ENCODE data around the gene TDP1. TPM values are rescaled to one million over a fixed set of nuclear protein-coding genes. Genes with fewer than 3 reads are reported as not detected.
"Not testable (repeated sequence)": the region's sequence is repeated elsewhere in the genome, so short reads cannot be mapped to it uniquely, and the experiment has no call there.

TDP1 gene
- total RNA-seq, 1 donor from 2014 or later = 14.9 TPM

DNA sequence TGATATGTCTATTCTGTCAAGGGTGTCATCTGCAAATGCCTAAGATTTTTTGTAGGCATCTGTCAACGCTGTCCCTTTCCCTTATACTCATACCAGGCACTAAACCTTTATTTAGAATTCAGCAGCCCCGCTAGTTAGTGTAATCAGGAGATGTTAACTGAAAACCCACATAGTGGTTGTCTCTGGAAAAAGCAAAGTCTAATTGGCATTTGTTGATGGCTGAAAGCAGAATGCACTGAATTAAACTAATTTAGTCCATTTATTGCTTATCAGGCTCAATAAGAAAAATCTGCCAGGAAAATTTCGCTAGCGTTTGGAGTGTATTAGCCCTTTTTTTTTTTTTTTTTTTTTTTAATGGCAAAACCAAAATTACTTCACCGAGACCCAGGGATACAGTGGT is 34.5 kb downstream of the TDP1 start:
- DNase-seq (ENCODE audit: low read depth in 2 of 2) = no peak

DNA sequence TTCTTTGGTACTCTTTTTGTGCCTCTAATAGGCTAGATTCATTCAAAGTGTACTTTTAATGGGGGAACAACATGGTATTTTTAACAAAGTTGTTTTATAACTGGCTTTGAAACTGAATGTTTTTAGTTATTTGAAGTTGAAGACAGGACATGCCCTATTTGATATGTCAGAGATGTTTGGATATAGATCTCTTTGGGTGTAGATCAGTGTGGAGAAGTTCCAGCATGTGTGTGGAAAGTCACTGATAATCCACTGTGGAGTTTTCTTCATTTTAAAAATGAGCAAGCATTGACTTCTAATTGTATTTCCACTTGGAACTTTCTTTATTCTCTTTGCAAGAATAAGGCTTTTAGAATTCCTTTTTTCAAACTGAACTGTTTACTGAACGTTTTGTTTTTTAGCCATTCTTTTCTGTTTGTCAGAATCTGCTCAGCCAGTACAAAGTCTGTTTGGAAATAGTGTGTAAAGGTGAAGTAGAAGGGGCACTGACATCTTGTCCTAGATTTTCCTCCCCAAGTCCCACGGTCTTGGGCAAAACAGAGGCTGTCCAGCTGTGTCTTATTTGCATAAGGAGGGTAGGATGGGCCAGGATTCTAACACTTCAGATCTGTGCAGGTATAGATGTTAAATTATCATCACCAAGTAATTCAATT is 35.0 kb downstream of the TDP1 start:
- no peak for DNase-seq (ENCODE audit: low read depth in 2 of 2)

DNA sequence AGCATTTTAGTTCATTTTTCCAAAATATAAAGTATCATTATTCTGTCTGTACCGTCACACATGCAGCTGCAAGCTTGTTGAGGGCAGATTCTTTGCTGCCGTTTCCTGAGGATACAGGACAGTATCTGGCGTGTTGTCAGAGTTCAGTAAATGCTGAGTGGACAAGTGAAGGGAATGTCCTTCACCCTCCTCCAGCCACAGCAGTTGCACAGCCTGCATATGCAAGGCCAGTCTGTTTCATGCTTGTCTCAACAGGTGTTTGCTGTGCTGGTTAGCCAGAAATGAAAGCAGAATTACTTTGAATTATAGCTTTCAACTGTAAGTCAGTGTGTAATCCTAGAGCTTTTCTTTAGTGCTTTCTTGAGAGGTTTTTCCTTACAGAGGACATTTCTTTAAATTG is 36.5 kb downstream of the TDP1 start:
- no peak for DNase-seq (ENCODE audit: low read depth in 2 of 2)

DNA sequence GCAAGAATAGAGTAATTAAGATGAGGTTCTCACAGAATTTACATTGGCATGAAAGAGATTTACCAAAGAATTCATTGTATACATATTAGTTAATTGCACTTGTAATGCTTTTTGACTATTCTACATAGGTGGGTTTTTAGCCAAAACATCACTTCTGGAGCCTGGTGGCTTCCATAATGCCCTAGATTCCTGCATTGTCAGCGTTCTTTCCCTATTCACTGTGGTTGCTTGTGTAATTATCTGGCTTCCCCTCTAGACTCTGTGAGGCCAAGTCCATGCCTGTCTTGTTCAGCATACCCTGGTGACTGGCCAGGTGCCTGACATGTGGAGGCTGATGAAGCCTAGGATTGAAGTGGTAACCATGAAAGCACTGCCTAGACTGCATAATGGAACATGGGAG is 41.2 kb downstream of the TDP1 start:
- DNase-seq (ENCODE audit: low read depth in 2 of 2) = no peak

DNA sequence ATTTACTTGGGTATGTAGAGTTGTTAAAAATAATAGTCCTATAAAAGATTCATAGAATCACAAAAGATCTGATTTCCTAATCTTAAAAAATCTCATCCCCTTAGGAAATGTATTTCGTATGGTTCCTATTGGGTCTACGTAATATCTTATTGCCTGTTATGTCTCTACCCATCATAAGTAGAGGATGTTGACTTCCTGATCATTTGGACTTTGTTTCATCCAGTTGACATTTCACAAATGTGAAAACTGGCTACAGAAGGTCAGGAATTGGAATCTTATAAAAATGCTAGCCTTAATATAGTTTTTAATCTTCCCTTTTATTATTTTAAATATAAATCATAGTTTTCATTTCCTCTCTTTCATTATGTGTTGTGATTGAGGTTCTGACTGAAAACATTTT is 45.2 kb downstream of the TDP1 start:
- DNase-seq (ENCODE audit: low read depth in 2 of 2) = no peak

DNA sequence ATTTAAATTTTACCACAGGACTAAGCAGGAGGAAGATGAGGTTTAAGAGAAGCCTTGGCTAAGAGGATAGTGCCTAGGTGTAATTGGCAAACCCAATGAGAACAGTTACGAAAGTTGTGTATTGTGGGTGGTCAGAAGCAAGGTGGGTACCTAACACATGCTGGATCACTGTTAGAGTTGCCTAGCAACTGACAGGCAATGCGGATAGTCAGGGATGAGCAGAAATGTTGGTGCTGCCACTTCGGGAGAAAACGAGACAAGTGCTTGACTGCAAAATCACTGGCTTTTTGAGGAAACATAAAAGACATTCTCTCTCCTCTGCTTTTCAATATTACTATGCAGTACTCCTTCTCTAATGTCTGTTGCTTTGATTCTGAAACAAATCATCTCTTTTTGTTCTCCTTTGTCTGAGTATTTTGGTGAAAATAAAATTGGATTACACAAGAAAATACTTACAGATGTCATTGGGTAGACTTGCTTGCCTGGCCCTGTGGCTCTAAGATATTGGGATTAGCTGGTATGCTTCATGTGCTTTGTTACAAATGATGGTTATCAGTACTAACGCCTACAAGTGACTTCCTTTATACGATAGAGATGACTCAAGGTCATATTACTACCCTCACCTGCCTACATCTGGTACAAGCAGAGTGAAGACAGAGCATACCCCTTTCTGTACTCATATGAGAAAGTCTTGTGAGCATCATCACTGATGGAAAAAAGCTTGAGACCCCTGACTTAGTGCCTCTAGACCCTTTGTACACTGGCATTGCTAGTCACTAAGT is 48.0 kb downstream of the TDP1 start:
- no peak for DNase-seq (ENCODE audit: low read depth in 2 of 2)

DNA sequence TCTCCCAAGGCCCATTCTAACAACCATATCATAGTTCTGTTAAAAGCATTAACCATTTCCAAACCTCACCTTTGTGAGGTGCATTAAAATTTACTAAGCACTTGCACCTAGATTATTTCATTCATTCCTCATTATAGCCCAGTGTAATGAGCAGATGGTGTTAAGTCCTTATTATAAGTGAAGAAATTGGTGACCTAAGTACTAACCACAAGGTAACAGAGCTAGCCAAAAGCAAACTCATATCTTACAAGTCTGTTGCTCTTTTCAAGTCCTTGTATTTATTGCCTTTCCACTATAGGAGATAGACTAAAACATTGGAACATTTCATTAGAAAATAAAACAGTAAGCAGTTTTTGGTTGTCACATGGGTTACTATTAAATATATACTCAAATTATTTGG is 49.7 kb downstream of the TDP1 start:
- no peak for DNase-seq (ENCODE audit: low read depth in 2 of 2)

DNA sequence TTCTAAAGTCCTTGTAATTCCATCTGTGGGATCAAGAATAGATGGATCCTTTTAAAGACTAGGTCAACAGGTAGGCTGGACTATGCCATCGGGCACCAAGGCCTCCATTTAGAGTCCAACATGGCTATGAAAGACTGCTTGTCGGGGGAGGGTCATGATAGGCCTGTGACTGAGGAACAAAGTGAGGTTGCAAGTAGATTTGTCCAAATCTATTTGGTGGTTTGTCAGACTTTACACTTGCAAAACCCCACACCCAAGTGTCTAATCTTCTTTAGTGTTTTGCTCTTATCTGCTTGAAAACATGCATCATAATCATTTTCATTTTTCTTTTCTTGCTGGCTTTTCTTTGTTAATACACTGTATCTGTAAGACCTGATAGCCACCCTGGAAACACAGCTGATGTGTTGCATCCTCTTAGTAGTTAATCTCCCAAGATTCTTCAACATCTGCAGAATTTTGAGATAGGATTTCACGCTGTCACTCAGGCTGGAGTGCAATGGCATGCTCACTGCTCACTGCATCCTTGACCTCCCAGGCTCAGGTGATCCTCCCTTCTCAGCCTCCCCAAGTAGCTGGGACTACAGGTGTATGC is 50.3 kb downstream of the TDP1 start:
- no peak for DNase-seq (ENCODE audit: low read depth in 2 of 2)

DNA sequence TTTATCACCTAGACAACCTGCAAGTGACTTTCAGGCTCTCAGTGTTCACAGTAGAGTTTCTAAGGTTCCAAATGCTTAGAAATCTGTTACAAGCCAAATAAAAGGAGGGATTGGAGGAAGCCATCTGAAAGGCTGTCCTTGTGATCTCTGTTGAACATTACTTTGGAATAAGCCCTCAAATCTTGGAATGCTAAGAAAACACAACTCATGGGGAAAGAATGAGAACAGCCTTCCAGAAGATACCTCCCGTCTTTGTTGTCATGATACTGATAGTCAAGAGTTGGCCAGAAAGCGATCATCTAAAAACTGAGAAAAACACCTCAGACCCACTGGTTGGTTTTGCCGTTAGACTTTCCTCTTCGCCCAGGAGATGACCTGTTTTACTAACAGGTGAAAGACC is 61.6 kb downstream of the TDP1 start:
- DNase-seq (ENCODE audit: low read depth in 2 of 2) = no peak

DNA sequence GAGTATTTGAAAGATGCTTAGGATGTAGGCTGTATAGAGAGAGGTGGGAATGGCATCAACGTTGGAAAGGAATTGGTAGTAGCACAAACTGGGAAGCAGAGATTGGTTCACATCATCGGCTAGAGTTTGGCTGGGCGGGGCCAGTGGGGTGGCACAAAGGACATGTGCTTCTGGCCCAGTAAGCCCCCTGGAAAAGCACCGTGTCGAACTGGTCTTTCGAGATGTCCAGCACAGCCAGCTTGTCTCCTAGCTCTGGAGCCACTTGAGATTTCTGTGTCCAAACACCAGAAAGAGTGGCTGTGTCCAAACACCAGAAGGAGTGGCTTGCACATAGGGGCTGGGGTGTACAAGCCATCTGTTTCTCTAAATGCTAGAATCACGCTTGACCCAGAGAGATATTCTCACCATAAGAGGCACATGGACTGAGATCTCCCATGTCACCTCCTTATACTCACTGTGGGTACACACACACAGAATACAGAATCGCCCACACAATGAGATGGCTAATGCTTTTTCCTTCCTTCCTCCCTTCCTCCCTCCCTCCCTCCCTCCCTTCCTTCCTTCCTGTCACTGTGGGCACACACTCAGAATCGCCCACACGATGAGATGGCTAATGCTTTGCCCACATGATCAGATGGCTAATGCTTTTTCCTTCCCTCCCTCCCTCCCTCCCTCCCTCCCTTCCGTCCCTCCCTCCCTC is 64.2 kb downstream of the TDP1 start:
- DNase-seq (ENCODE audit: low read depth in 2 of 2) = no peak

DNA sequence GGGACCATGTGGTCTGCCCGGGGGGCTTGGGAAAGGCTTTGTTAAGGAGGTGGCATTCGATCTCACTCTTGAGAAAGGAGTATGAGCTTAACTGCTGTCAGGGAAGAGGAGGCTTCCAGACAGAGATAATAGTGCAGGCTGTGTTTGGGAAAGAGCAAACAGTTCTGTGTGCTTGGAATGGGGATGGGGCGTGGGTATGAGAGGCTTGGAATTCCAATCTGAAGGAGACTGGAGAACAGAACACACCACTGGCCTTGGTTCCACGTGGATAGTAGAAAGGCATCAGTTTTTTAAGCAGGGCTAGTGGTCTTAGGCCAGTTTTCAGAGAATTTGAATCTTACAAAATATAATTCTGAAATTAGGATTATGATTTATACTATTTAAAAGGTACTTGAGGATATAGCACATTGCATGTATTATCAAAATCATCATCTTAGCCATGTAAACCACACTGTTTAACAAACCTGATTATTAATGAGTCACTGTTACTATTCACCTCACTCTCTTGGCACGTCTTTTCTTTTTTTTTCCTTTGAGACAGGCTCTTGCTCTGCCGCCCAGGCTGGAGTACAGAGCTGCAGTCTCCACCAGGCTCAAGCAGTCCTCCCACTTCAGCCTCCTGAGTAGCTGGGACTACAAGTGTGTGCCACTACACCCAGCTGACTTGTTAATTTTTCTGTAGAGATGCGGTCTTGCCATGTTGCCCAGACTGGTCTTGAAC is 67.6 kb downstream of the TDP1 start:
- no peak for DNase-seq (ENCODE audit: low read depth in 2 of 2)

DNA sequence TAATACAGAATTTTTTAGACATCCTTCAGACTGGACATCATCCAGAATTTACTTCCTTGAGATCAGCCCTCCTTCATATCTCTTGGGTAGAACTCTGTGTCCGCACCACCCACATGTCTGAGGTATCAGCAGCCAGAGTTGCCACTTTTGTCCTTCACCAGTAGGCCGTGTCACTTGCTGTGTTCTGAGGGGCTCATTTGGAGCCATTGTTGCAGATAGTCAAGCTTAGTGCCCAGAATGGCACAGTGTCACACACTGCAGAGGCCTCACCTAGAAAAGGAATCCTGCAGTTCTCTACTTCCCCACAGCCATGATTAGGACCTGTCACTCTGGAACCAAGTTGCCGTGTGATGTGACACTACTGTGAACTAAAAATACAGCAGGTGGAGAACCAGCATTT is 69.2 kb downstream of the TDP1 start:
- DNase-seq (ENCODE audit: low read depth in 2 of 2) = no peak

DNA sequence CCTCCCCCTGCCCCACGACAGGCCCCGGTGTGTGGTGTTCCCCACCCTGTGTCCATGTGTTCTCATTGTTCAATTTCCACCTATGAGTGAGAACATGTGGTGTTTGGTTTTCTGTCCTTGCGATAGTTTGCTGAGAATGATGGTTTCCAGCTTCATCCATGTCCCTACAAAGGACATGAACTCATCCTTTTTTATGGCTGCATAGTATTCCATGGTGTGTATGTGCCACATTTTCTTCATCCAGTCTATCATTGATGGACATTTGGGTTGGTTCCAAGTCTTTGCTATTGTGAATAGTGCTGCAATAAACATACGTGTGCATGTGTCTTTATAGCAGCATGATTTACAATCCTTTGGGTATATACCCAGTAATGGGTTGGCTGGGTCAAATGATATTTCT is 70.9 kb downstream of the TDP1 start:
- DNase-seq (ENCODE audit: low read depth in 2 of 2) = not testable (repeated sequence)

DNA sequence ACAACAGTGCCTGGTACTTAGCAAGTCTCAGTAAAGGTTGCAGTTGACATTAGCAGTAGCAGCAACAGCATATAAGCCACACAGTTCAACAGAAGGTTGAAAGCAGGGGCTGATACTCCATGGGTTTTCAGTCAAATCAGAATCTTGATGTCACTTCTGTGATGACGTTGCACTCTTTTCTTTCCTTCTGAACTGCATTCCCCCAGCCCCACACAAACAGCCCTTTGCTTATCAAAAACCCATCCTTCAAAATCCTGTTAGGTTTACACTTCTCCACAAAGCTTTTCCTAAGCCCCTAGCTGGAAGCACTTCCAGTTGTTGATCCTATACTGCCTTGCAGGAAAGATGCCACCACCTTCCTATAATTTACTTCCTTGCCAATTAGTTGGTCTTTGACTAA is 72.1 kb downstream of the TDP1 start:
- no peak for DNase-seq (ENCODE audit: low read depth in 2 of 2)

DNA sequence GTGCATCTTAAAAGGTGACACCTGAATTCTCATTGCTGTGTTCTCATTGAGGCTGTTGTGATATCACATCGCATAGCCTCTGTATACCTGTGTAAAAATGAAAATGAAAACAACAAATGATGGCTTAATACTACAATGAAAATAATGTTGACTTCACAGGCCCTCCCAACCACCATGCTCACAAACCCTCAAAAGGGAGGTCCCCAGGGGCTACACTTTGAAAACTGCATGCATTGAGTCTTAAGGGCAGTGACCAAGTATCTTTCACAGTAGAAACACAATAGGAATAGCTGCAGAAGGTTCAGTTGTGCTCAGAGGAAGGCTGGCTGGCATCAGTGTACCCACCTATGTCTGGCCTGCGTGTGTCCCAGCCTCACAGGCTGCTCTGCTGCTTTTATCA is 78.4 kb downstream of the TDP1 start:
- DNase-seq (ENCODE audit: low read depth in 2 of 2) = no peak

DNA sequence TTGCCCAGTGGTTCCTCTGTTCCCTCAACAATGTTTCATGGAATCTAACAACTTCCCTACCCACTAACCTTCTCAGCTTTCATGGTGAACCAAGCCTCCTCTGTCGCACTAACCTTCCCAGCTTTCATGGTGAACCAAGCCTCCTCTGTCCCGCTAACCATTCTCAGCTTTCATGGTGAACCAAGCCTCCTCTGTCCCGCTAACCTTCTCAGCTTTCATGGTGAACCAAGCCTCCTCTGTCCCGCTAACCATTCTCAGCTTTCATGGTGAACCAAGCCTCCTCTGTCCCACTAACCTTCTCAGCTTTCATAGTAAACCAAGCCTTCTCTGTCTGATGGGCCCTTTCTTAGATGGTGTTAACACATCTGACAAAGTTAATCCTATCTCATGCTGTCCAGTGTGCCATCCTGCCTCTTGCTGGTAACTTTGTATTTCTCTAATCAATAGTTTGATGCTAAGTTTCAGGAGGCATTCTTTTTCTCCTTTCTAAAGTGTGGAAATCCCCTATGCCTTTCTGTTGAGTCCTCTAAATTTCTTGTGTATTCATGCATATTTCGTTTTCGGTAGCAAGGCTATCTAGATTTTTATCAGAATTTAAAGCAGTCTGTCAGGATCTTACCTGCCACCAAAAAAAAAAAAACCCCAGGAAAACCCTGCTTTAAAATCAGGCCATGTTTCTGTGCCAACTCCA is 79.3 kb downstream of the TDP1 start:
- DNase-seq (ENCODE audit: low read depth in 2 of 2) = no peak

DNA sequence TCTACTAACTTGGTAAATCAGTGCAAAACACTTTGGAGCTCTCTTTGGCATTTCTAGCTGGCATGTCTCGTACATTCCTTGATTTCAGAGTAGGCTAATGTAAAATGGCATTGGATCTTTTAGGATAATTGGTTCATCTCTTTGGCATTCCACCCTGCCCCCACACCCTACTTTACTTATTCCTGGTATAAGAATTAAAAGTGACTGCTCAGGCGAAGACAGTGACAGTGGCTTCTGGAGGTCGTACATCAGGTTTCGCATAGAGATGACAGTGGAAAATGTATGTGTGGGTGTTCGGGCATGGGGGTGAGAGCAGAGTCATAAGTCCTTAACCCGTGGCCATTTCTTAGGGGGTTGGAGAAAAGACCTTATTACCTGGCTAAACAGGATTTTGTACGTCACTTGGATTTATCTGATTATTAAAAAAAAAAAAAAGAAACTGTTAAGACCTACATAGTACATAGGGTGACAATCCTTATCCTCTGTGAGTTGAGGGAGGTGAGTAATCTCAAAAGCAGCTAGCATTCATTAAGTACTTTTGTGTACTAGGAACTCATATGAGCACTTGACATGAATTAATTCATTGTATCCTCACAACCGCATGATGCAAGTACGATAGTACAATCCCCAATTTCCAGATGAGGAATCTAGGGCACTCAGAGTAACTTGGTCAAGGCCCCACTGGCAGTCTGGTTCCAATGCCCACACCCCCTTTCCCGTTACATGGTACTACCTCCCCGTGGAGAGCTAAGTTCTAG is 83.7 kb downstream of the TDP1 start:
- no peak for DNase-seq (ENCODE audit: low read depth in 2 of 2)

DNA sequence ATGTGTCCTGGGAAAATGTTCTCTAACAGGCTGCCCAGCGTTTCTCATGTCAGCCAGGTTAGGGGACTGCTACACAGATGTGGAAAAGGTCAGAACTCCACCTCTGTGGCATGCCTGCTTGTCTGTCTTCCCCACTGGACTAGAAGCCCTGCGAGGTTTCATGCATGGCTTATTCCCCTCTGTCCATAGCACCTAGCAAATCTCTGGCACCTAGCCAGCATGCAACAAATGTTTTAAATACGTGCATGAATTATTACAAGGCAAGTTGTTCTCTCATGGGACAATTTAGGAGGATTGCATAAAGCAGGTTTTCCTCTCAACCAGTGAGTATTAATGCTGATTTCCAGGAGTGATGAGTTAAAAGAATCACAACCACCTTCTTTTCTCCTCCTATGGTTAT is 84.7 kb downstream of the TDP1 start:
- no peak for DNase-seq (ENCODE audit: low read depth in 2 of 2)

DNA sequence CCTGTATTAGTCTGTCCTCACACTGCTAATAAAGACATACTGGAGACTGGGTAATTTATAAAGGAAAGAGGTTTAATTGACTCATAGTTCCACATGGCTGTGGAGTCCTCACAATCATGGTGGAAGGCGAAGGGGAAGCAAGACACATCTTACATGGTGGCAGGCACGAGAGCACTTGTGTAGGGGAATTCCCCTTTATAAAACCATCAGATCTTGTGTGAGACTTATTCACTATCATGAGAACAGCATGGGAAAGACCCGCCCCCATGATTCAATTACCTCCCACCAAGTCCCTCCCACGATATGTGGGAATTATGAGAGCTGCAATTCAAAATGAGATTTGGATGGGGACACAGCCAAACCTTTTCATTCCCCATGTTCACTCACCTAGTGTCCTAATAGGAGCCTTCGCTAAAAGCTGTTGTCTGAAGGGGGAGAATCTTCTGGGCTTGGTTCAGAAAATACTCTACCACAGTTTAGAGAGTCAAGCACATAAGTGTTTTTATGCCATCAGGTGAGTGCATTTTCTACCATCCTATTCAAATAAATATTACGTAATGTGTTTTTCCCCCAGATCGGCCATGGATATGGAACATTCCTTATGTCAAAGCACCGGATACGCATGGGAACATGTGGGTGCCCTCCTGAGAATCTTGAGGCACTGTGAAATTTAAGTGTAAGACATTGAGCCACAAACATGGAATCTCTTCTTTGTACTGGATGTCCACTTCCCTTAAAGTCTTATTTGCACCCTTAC is 86.9 kb downstream of the TDP1 start:
- DNase-seq (ENCODE audit: low read depth in 2 of 2) = no peak

DNA sequence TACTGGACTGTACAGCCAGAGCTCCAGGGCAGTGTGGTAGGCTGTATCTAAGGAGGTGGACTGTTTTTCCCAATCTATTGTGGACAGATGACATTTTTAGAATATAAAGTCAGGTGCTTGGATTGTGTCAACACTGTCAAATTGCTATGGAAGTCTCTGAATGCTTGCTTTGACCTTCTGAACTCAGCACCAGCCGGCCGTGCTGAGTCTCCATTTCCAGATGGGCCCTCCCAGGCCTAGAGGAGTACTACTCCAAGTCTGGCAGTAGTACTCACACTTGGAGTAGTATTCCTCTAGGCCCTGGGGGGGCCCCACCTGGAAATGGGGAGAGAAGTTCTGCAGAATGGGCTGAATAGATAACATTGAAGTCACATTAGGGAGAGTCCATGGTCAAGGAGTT is 89.9 kb downstream of the TDP1 start:
- DNase-seq (ENCODE audit: low read depth in 2 of 2) = peak; percentile 5 to 38
